Endothelial cell of umbilical vein (primary cell): ENCODE data around the gene OR52B4. TPM values are rescaled to one million over a fixed set of nuclear protein-coding genes. Genes with fewer than 3 reads are reported as not detected.
"Not testable (repeated sequence)": the region's sequence is repeated elsewhere in the genome, so short reads cannot be mapped to it uniquely, and the experiment has no call there.

Experiments
- BruUV-seq: library from RNA; stranded (reverse); fragments of 400-500 nt; replicated peaks from 2 replicates; lab custom pipeline; 2021; lab: Mats Ljungman, UMichigan
- CTCF ChIA-PET: fragments of 300-600, 350-600 bp; sonication (Branson Sonifier 250); formaldehyde crosslinking; loops from one replicate; lab custom pipeline; 2021; ENCODE audit warnings: antibody characterized with exemption, inconsistent platforms; lab: Charles Lee
- POLR2A ChIA-PET: fragments of 300-600, 350-600 bp; sonication (Branson Sonifier 250); formaldehyde crosslinking; loops from one replicate; lab custom pipeline; 2021; ENCODE audit warnings: antibody characterized with exemption, inconsistent platforms; lab: Charles Lee
- DNase-seq: peaks from one replicate; pipeline ENCODE4 v3.0.0-alpha.2; 2011; ENCODE audit warnings: low read depth, low spot score
- FAIRE-seq: peaks from 2 replicates; lab custom pipeline; 2011; peaks lifted over from hg19 to GRCh38; lab: Jason Lieb, UNC
- H2AFZ ChIP-seq: 2 replicates; pipeline ENCODE4 v1.6.0; 2012; ENCODE audit warnings: low read depth, low read length, control low read depth, inconsistent platforms
- H3K27ac ChIP-seq: 2 replicates; pipeline ENCODE4 v1.5.1; 2011; ENCODE audit warnings: low read depth, mild to moderate bottlenecking, control low read depth, low read length, moderate library complexity; ENCODE audit not compliant: insufficient read depth
- H3K27me3 ChIP-seq, 2 experiments: 2 replicates each; pipeline versions ENCODE4 v1.6.0 to v1.6.1; 2011; ENCODE audit warnings: low read length in 2 of 2, mixed read lengths in 1 of 2; ENCODE audit not compliant: control insufficient read depth in 2 of 2, insufficient read depth in 2 of 2
- H3K36me3 ChIP-seq, 2 experiments: 2 replicates in 1 of 2; 3 replicates in 1 of 2; pipeline ENCODE4 v1.5.1; 2011; ENCODE audit warnings: low read length in 2 of 2, mild to moderate bottlenecking in 1 of 2, moderate library complexity in 1 of 2; ENCODE audit not compliant: control insufficient read depth in 2 of 2, insufficient read depth in 2 of 2; ENCODE audit errors: extremely low read depth in 1 of 2
- H3K4me1 ChIP-seq: 3 replicates; pipeline ENCODE4 v1.5.1; 2011; ENCODE audit warnings: mild to moderate bottlenecking, low read length; ENCODE audit not compliant: control insufficient read depth, insufficient read depth; ENCODE audit errors: extremely low read depth
- H3K4me2 ChIP-seq: 2 replicates; pipeline ENCODE4 v1.6.1; 2011; ENCODE audit warnings: low read length, control low read depth, mixed read lengths; ENCODE audit not compliant: insufficient read depth
- H3K4me3 ChIP-seq, 3 experiments: fragments of 200-600 bp in 1 of 3; sonication (generic), shearing (Covaris generic) in 1 of 3; replicated peaks in 1 of 3; 2 replicates each; pipeline ENCODE4 v1.5.1; 2011 to 2016; ENCODE audit warnings: control low read depth in 3 of 3, low read length in 3 of 3, mild to moderate bottlenecking in 2 of 3, inconsistent platforms in 1 of 3, low read depth in 1 of 3, moderate library complexity in 1 of 3; ENCODE audit not compliant: insufficient read depth in 1 of 3
- H3K79me2 ChIP-seq: 2 replicates; pipeline ENCODE4 v1.6.0; 2012; ENCODE audit warnings: low read length, inconsistent platforms; ENCODE audit not compliant: control insufficient read depth, insufficient read depth
- H3K9ac ChIP-seq: replicated peaks from 2 replicates; pipeline ENCODE3; 2011; ENCODE audit warnings: low read length, control low read depth; ENCODE audit not compliant: insufficient read depth; ENCODE audit errors: extremely low read depth
- H3K9me1 ChIP-seq: replicated peaks from 3 replicates; pipeline ENCODE4 v1.6.0; 2011; ENCODE audit warnings: mild to moderate bottlenecking, low read length; ENCODE audit not compliant: control insufficient read depth, insufficient read depth; ENCODE audit errors: extremely low read depth
- H3K9me3 ChIP-seq: replicated peaks from 2 replicates; pipeline ENCODE4 v1.5.1; 2012; ENCODE audit warnings: low read length, inconsistent platforms; ENCODE audit not compliant: control insufficient read depth, insufficient read depth
- H4K20me1 ChIP-seq: replicated peaks from 2 replicates; pipeline ENCODE3; 2011; ENCODE audit warnings: mild to moderate bottlenecking, low read length; ENCODE audit not compliant: control insufficient read depth, insufficient read depth; ENCODE audit errors: extremely low read depth
- dilution Hi-C: fragments of 300-500 bp; cut with MboI; formaldehyde crosslinking; loops from one replicate; pipeline ENCODE4 v1.15.0; 2019; ENCODE audit warnings: low sequenced_read_pairs; ENCODE audit not compliant: extremely low pct_ligation_motif_present
- intact Hi-C: fragments of 100-400 bp; cut with micrococcal nuclease; formaldehyde crosslinking; loops from one replicate; pipeline ENCODE4 v1.10.0; 2022
- polyA plus RNA-seq, 4 experiments: library from polyadenylated mRNA; depleted of rRNA in 3 of 4; stranded (reverse) in 3 of 4; unstranded in 1 of 4; fragments of >200 nt; gene quantifications; 2 replicates each; pipeline versions ENCODE4 v1.2.1 to v1.2.3, GENCODE V29; 2011 to 2012; ENCODE audit warnings: missing spikeins in 1 of 4
- total RNA-seq: library from RNA; stranded (reverse); gene quantifications from 2 replicates; pipeline ENCODE4 v1.2.3, GENCODE V29; 2021

The OR52B4 gene
- total and polyA plus RNA-seq, 2 donors (not counting 3 experiments of a cell fraction or from before 2014, with no cell fraction given) = not detected

- H3K36me3 ChIP-seq, H3K9ac ChIP-seq, H3K27ac ChIP-seq, H3K27me3 ChIP-seq, H3K4me1 ChIP-seq, FAIRE-seq, H3K9me1 ChIP-seq, BruUV-seq, dilution Hi-C loops, H3K4me2 ChIP-seq, intact Hi-C loops, H3K4me3 ChIP-seq, POLR2A ChIA-PET, CTCF ChIA-PET, H3K79me2 ChIP-seq, H3K9me3 ChIP-seq, H2AFZ ChIP-seq, DNase-seq, H4K20me1 ChIP-seq: not testable (repeated sequence)
Measured at GRCh38 chr11:4334356-4334755, 33.8 kb downstream of the OR52B4 start.

Other genes starting within 250 kb of the OR52B4 start
- 19.1 and 20.8 TPM in 2 replicates for gene TRIM21, start 25.3 kb upstream of the OR52B4 start, total RNA-seq
- 18.8 and 18.9 TPM in 2 replicates for gene TRIM21, start 25.3 kb upstream of the OR52B4 start, polyA plus RNA-seq
- not detected in 2 replicates for gene OR52K2, start 80.9 kb upstream of the OR52B4 start, total RNA-seq
- gene OR52K2, start 80.9 kb upstream of the OR52B4 start, polyA plus RNA-seq = not detected in 2 replicates
- not detected in 2 replicates for gene OR52K1, start 114.3 kb upstream of the OR52B4 start, total RNA-seq
- gene OR52K1, start 114.3 kb upstream of the OR52B4 start, polyA plus RNA-seq = not detected in 2 replicates
- gene OR52M1, start 176.8 kb upstream of the OR52B4 start, total RNA-seq = not detected in 2 replicates
- not detected in 2 replicates for gene OR52M1, start 176.8 kb upstream of the OR52B4 start, polyA plus RNA-seq
- gene OR52I2, start 213.4 kb upstream of the OR52B4 start, total RNA-seq = not detected in 2 replicates
- not detected in 2 replicates for gene OR52I2, start 213.4 kb upstream of the OR52B4 start, polyA plus RNA-seq
- gene OR52I1, start 225.7 kb upstream of the OR52B4 start, total RNA-seq = not detected in 2 replicates
- gene OR52I1, start 225.7 kb upstream of the OR52B4 start, polyA plus RNA-seq = not detected in 2 replicates
- 10.6 and 11.3 TPM in 2 replicates for gene TRIM68, start 239.8 kb upstream of the OR52B4 start, total RNA-seq
- 7.2 and 8.1 TPM in 2 replicates for gene TRIM68, start 239.8 kb upstream of the OR52B4 start, polyA plus RNA-seq